ENCODE data around the gene CREB3L4. TPM values are rescaled to one million over a fixed set of nuclear protein-coding genes. Genes with fewer than 3 reads are reported as not detected.

CREB3L4 gene
- total and polyA plus RNA-seq, 2 of the 13 experiments (the other 11 are each of a cell fraction or from before 2014, with no cell fraction given), result 9.9 to 18.7 TPM

DNA sequence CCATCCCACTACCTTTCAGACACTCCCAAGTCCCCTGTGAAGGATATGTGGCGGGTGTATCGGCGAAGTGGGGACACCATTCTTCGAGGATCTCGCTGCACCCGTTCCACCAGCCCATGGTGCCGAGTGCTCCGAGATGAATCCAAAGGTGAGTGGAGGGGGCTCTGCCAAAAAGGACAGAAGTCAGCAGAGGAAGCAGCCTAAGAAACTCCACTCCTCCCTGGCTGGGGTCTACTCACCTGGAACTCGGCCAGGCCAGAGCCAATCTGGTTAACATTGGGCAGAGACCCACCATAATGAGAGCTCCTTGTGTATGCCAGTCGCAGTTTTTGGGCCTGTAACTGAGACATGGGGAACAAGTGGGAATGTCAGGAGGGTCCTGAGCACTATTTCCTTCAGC is 12.9 kb upstream of the CREB3L4 start (continued):
- no peak for TF ChIP-seq ZNF142 (CRISPR knock-in tag; IDR thresholded peaks at IDR 0.05)
- TF ChIP-seq ZNF569 (CRISPR knock-in tag; IDR thresholded peaks at IDR 0.05; ENCODE audit: borderline replicate concordance), result no peak
- no peak for TF ChIP-seq ZNF580 (CRISPR knock-in tag; IDR thresholded peaks at IDR 0.05; ENCODE audit: borderline replicate concordance, low read depth)

DNA sequence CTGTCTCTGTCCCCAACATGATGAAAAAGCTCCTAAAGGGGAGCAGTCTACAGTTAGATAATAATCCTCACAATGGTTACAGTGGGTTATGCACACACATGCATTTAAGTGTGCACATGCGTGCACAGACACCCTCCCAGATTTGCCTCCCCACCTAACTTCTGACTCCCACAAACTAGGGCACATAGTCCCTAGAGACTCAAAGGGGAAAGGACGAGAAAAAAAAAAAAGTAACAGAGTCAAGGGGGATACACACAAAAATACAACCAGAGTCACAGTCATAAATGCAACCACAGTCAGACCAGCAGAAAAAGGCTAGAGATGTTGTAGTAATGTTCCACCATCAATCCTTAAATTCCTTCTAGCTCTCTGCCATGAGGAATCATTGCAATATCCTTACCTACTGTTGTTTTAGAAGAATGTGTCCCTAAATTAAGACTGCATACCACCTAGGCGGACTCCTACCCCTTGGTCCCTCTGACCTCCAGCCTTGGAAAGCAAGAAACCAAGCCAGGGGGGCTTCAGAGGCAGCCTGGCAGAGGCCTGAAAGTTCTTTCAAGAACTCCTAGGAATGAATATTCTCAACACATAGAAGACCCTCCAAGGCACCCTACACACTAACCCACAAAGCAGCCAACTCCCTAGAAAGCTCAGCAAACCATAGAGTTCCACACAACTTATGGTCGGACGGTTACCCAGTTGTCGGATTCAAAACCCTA is 10.5 kb upstream of the CREB3L4 start:
- POLR2A ChIA-PET, result interaction anchor here (1.0 to 7.0 kb wide), 5 partner anchors 10 to 33 kb away, joined by 3 to 89 read pairs (median 12); partner anchors contain the start of genes CREB3L4, DENND4B, JTB and RPS27
- FAIRE-seq, result no peak

More for the DNA sequence above, 10.5 kb upstream of the CREB3L4 start:
- no peaks in the 10 kb centered on the region for H3K9me3 ChIP-seq (ENCODE audit: low read length)
- peak overlapping the region; percentile 89 for H3K4me2 ChIP-seq (ENCODE audit: low read depth, low read length)
- H3K27me3 ChIP-seq (ENCODE audit: control insufficient read depth in 1 of 2, insufficient read depth in 2 of 2, low read length in 2 of 2), result peaks cover 0 to 7% of the 10 kb centered on the region in 2 experiments; a peak in 1 of 5 replicates
- 27% methylated on average over 6 of the region's 6 CpGs for WGBS (ENCODE audit: low lambda C conversion rate)
- H4K20me1 ChIP-seq (ENCODE audit: insufficient read depth, low read length), result peaks cover 7% of the 10 kb centered on the region; the same call in 1 of the 2 replicates
- peaks cover 50% of the 10 kb centered on the region for H3K79me2 ChIP-seq (ENCODE audit: insufficient read depth, low read length)
- peaks cover 2 to 22% of the 10 kb centered on the region in 2 experiments; a peak in 4 of 5 replicates for H3K36me3 ChIP-seq (replicated peaks in 1 of 2; ENCODE audit: control insufficient read depth in 1 of 2, insufficient read depth in 2 of 2, low read length in 2 of 2)
- DNase-seq (ENCODE audit: low spot score) (no peak), ATAC-seq (no peak)
- H3K4me1 ChIP-seq (ENCODE audit: insufficient read depth, low read length), result peaks cover 67% of the 10 kb centered on the region
- H3K27ac ChIP-seq (ENCODE audit: extremely low read length, insufficient read depth, low read length), result peak overlapping the region; percentile 75
- 0 out of 2 replicates have a peak, but pooled peaks have one; percentile 10 for TF ChIP-seq CAMTA2 (CRISPR knock-in tag; IDR thresholded peaks at IDR 0.05; ENCODE audit: borderline replicate concordance)
- no peak for TF ChIP-seq JARID2 (CRISPR knock-in tag; IDR thresholded peaks at IDR 0.05; ENCODE audit: insufficient replicate concordance)
- in situ Hi-C loops (cut with HindIII; ENCODE audit: extremely low pct_ligation_motif_present, low pct_unique_long_range_greater_than_20kb), result no loop called here
- BruUV-seq (replicated peaks), result no TSS peak
- peak overlapping the region; percentile 85 for H3K9ac ChIP-seq (ENCODE audit: insufficient read depth, low read depth, low read length)
- H2AFZ ChIP-seq (ENCODE audit: low read length), result no peak overlapping the region
- intact Hi-C loops (cut with micrococcal nuclease; ENCODE audit: unreplicated experiment), result loop anchor here (5.0 kb wide), 1 partner anchor 35 kb away; the partner anchor contains the start of gene GATAD2B
- H3K4me3 ChIP-seq (replicated peaks in 1 of 3; ENCODE audit: insufficient read depth in 1 of 3, low read depth in 2 of 3, low read length in 3 of 3), result peak overlapping the region; percentile 89 to 99 (median 92)
- CTCF ChIA-PET (ENCODE audit: low intra/inter-chr PET ratio, low total read pairs), result no interaction called here

Measured in HepG2 (cell line).